HepG2 (cell line): ENCODE results near the gene SKIL. TPM values are rescaled to one million over a fixed set of nuclear protein-coding genes. Genes with fewer than 3 reads are reported as not detected.
A peak's percentile ranks its signal among the peaks of the same experiment; 100 is the strongest.

ENCODE experiments used
- ATAC-seq: fragments of 200-7000 bp; cut with Tn5 transposase; 3 replicates; pipeline ENCODE4 v1.9.1; 2020; ENCODE audit warnings: mild to moderate bottlenecking, moderate library complexity
- BruUV-seq: library from RNA; stranded (reverse); fragments of 400-500 nt; replicated peaks from 2 replicates; lab custom pipeline; 2021; lab: Mats Ljungman, UMichigan
- CTCF ChIA-PET: fragments of 300-600 bp; formaldehyde crosslinking; extraction: SDS; loops from one replicate; lab custom pipeline; 2021; ENCODE audit warnings: low total read pairs, inconsistent platforms, low intra/inter-chr PET ratio; lab: Yijun Ruan, JAX
- POLR2A ChIA-PET: fragments of 350-600 bp; sonication (Branson Sonifier 250); formaldehyde crosslinking; loops from one replicate; lab custom pipeline; 2020; ENCODE audit warnings: antibody characterized with exemption, inconsistent platforms; lab: Yijun Ruan, JAX
- DNase-seq: peaks from one replicate; pipeline ENCODE4 v3.0.0-alpha.2; 2015; ENCODE audit warnings: low spot score
- FAIRE-seq: peaks from 3 replicates; lab custom pipeline; 2011; peaks lifted over from hg19 to GRCh38; lab: Jason Lieb, UNC
- H2AFZ ChIP-seq: one replicate; pipeline ENCODE4 v1.6.1; 2011; ENCODE audit warnings: low read length, inconsistent platforms
- H3K27ac ChIP-seq: fragments of 300-600 bp; 3 replicates; pipeline ENCODE4 v1.8.0; 2011; ENCODE audit warnings: mixed run types, mild to moderate bottlenecking, mixed read lengths, low read length, inconsistent platforms; ENCODE audit not compliant: insufficient read depth; ENCODE audit errors: extremely low read length
- H3K27me3 ChIP-seq, 2 experiments: fragments of 200-600 bp in 1 of 2; 2 replicates in 1 of 2; 3 replicates in 1 of 2; pipeline versions ENCODE4 v1.6.0 to v1.8.0; 2011; ENCODE audit warnings: low read length in 2 of 2, mild to moderate bottlenecking in 2 of 2, moderate library complexity in 2 of 2, inconsistent platforms in 1 of 2; ENCODE audit not compliant: insufficient read depth in 2 of 2, control insufficient read depth in 1 of 2
- H3K36me3 ChIP-seq, 2 experiments: fragments of 200-600 bp in 1 of 2; replicated peaks in 1 of 2; 2 replicates in 1 of 2; 3 replicates in 1 of 2; pipeline versions ENCODE4 v1.5.1 to v1.8.0; 2011; ENCODE audit warnings: low read length in 2 of 2, inconsistent platforms in 1 of 2; ENCODE audit not compliant: insufficient read depth in 2 of 2, control insufficient read depth in 1 of 2
- H3K4me1 ChIP-seq: 2 replicates; pipeline ENCODE4 v1.5.1; 2012; ENCODE audit warnings: low read length, inconsistent platforms; ENCODE audit not compliant: insufficient read depth
- H3K4me2 ChIP-seq: 2 replicates; pipeline ENCODE4 v1.6.0; 2011; ENCODE audit warnings: low read depth, low read length, inconsistent platforms
- H3K4me3 ChIP-seq, 3 experiments: fragments of 200-600 bp in 1 of 3; sonication (generic), shearing (Covaris generic) in 1 of 3; replicated peaks in 1 of 3; 2 replicates each; pipeline ENCODE4 v1.5.1; 2011 to 2016; ENCODE audit warnings: low read length in 3 of 3, inconsistent platforms in 2 of 3, low read depth in 2 of 3, mild to moderate bottlenecking in 2 of 3, control low read depth in 1 of 3, mixed read lengths in 1 of 3; ENCODE audit not compliant: insufficient read depth in 1 of 3
- H3K79me2 ChIP-seq: one replicate; pipeline ENCODE4 v1.6.1; 2011; ENCODE audit warnings: low read length, inconsistent platforms; ENCODE audit not compliant: insufficient read depth
- H3K9ac ChIP-seq: 2 replicates; pipeline ENCODE4 v1.6.0; 2011; ENCODE audit warnings: mild to moderate bottlenecking, low read depth, low read length, inconsistent platforms; ENCODE audit not compliant: insufficient read depth
- H3K9me3 ChIP-seq: 2 replicates; pipeline ENCODE4 v1.5.1; 2012; ENCODE audit warnings: mild to moderate bottlenecking, low read length
- H4K20me1 ChIP-seq: 2 replicates; pipeline ENCODE4 v1.6.0; 2011; ENCODE audit warnings: inconsistent platforms, mild to moderate bottlenecking, low read length, moderate library complexity; ENCODE audit not compliant: insufficient read depth
- ARNT ChIP-seq: fragments of 450-650 bp; IDR thresholded peaks from 2 replicates; pipeline ENCODE4 v1.6.1; 2017
- DMTF1 ChIP-seq: sonication (generic); formaldehyde crosslinking; IDR thresholded peaks from 2 replicates; pipeline ENCODE4 v1.4.0; 2020; ENCODE audit warnings: mild to moderate bottlenecking, missing genetic modification reagents
- DR1 ChIP-seq: sonication (generic); formaldehyde crosslinking; IDR thresholded peaks from 2 replicates; pipeline ENCODE4 v1.8.0; 2021; ENCODE audit warnings: mild to moderate bottlenecking, missing genetic modification reagents, inconsistent platforms
- GRHL1 ChIP-seq: sonication (generic); formaldehyde crosslinking; conservative IDR thresholded peaks from 2 replicates; pipeline ENCODE4 v1.8.0; 2022; ENCODE audit warnings: missing genetic modification reagents
- JDP2 ChIP-seq: sonication (generic); formaldehyde crosslinking; IDR thresholded peaks from 2 replicates; pipeline ENCODE4 v1.8.1; 2022; ENCODE audit warnings: missing genetic modification reagents, borderline replicate concordance
- MTA1 ChIP-seq: sonication (generic); formaldehyde crosslinking; IDR thresholded peaks from 2 replicates; pipeline ENCODE4 v1.4.0; 2020; ENCODE audit warnings: missing genetic modification reagents, mild to moderate bottlenecking, borderline replicate concordance
- SP1 ChIP-seq, 2 experiments: fragments of 450-650 bp in 1 of 2; sonication (generic) in 1 of 2; formaldehyde crosslinking in 1 of 2; IDR thresholded peaks; 2 replicates each; pipeline versions ENCODE4 v1.4.0 to v1.6.1; 2016 to 2020; ENCODE audit warnings: missing genetic modification reagents in 1 of 2
- SYNCRIP ChIP-seq: fragments of 200-400 bp; formaldehyde crosslinking; IDR thresholded peaks from 2 replicates; pipeline ENCODE4 v1.6.1; 2018; ENCODE audit warnings: mild to moderate bottlenecking, low read depth, low read length; ENCODE audit not compliant: insufficient read depth
- ZFP41 ChIP-seq: sonication (generic); formaldehyde crosslinking; IDR thresholded peaks from 2 replicates; pipeline ENCODE4 v1.4.0; 2020; ENCODE audit warnings: mild to moderate bottlenecking, missing genetic modification reagents, borderline replicate concordance
- ZNF550 ChIP-seq: sonication (generic); formaldehyde crosslinking; IDR thresholded peaks from 2 replicates; pipeline ENCODE4 v1.4.0; 2020; ENCODE audit warnings: mild to moderate bottlenecking, missing genetic modification reagents, borderline replicate concordance
- ZNF567 ChIP-seq: sonication (generic); formaldehyde crosslinking; IDR thresholded peaks from 2 replicates; pipeline ENCODE4 v1.8.1; 2023; ENCODE audit warnings: mild to moderate bottlenecking, missing genetic modification reagents, borderline replicate concordance
- ZNF891 ChIP-seq: sonication (generic); formaldehyde crosslinking; IDR thresholded peaks from 2 replicates; pipeline ENCODE4 v1.5.0; 2020; ENCODE audit warnings: mild to moderate bottlenecking, missing genetic modification reagents
- ZSCAN5A ChIP-seq: sonication (generic); formaldehyde crosslinking; IDR thresholded peaks from 2 replicates; pipeline ENCODE4 v1.8.0; 2022; ENCODE audit warnings: mild to moderate bottlenecking, missing genetic modification reagents, borderline replicate concordance
- ZZZ3 ChIP-seq: sonication (generic); formaldehyde crosslinking; IDR thresholded peaks from 2 replicates; pipeline ENCODE4 v1.4.0; 2020; ENCODE audit warnings: missing genetic modification reagents, mild to moderate bottlenecking, borderline replicate concordance
- WGBS: methylation state at CpG from one replicate; pipeline ENCODE4 v1.1.6; 2017; ENCODE audit warnings: low lambda C conversion rate; 5-methylcytosine and 5-hydroxymethylcytosine counted together
- in situ Hi-C: cut with HindIII; loops from 2 replicates; pipeline ENCODE4 v1.10.0; 2017; ENCODE audit warnings: low pct_unique_long_range_greater_than_20kb; ENCODE audit not compliant: extremely low pct_ligation_motif_present
- intact Hi-C: fragments of 100-400 bp; cut with micrococcal nuclease; formaldehyde crosslinking; loops from one replicate; pipeline ENCODE4 v1.10.0; 2022; ENCODE audit not compliant: unreplicated experiment
- polyA plus RNA-seq, 8 experiments: library from polyadenylated mRNA; depleted of rRNA in 3 of 8; stranded (reverse) in 7 of 8; unstranded in 1 of 8; fragments of >200 nt; fragmentation: Illumina TruSeq in 4 of 8; extraction: Trizol in 4 of 8; gene quantifications; 2 replicates each; pipeline versions ENCODE4 v1.2.1 to v1.2.3, GENCODE V29; 2011 to 2016; ENCODE audit warnings: low read depth in 4 of 8, missing spikeins in 1 of 8, mixed read lengths in 1 of 8; ENCODE audit not compliant: insufficient read depth in 1 of 8
- total RNA-seq, 5 experiments: library from RNA; depleted of rRNA; stranded (reverse); fragments of >200 nt; fragmentation: Illumina TruSeq; extraction: Trizol; gene quantifications; 2 replicates each; pipeline ENCODE4 v1.2.3, GENCODE V29; 2016; ENCODE audit warnings: low read depth in 1 of 5
- TF ChIP-seq, protein P1 (sequence below): sonication (generic); formaldehyde crosslinking; IDR thresholded peaks from 2 replicates; pipeline ENCODE4 v1.4.0; 2020; ENCODE audit warnings: low read depth, mild to moderate bottlenecking, missing genetic modification reagents

SKIL gene
- total and polyA plus RNA-seq, 2 of the 13 experiments (the other 11 are each of a cell fraction or from before 2014, with no cell fraction given): 5.2 to 20.7 TPM

DNA sequence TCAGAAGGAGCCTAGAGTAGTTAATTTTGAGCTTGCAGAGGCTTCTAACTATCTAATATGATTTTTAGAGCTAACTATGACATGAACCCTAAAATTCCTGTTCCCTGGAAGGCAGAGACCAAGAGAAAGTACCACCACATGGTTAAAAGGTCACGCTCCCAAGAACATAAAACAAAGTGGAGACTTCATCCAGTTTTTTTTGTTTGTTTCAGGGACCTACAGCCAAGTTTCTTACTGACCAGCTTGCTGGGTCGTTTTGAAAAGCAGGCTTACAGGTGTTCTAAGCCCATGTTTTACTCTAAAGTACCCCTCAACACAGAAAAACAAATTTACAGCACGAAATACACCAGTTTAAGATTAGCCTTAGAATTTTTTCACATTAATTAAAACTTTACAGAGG is 39.6 kb upstream of the SKIL start:
- FAIRE-seq (no peak), DNase-seq (no peak), ATAC-seq (no peak)
- H3K79me2 ChIP-seq: no peaks in the 10 kb centered on the region
- CTCF ChIA-PET: no interaction called here
- H3K27ac ChIP-seq: no peak overlapping the region
- no peaks in the 10 kb centered on the region for H3K36me3 ChIP-seq
- WGBS: 54% methylated on average over 3 of the region's 3 CpGs
- no peak overlapping the region for H3K4me3 ChIP-seq
- BruUV-seq: no TSS peak
- POLR2A ChIA-PET: interaction anchor here (0.8 kb wide), 1 partner anchor 10 kb away, joined by 3 read pairs; no protein-coding TSS in a partner anchor
- H3K4me2 ChIP-seq: no peak overlapping the region
- no peak overlapping the region for H3K9ac ChIP-seq
- peak overlapping the region; percentile 54 for H2AFZ ChIP-seq
- in situ Hi-C loops: loop anchor here (25.0 kb wide), 1 partner anchor 494 kb away; no protein-coding TSS in a partner anchor
- H4K20me1 ChIP-seq: no peaks in the 10 kb centered on the region
- H3K27me3 ChIP-seq: no peaks in the 10 kb centered on the region
- peaks cover 9% of the 10 kb centered on the region for H3K4me1 ChIP-seq
- intact Hi-C loops: no loop called here
- no peaks in the 10 kb centered on the region for H3K9me3 ChIP-seq
- no peak for TF ChIP-seq ZFP41 (CRISPR knock-in tag)
- no peak for TF ChIP-seq MTA1
- TF ChIP-seq ZSCAN5A (CRISPR knock-in tag): no peak
- TF ChIP-seq ZNF550: no peak
- no peak for TF ChIP-seq JDP2 (CRISPR knock-in tag)
- TF ChIP-seq SP1 (IDR thresholded peaks at IDR 0.05): no peak
- TF ChIP-seq SP1 (CRISPR knock-in tag; IDR thresholded peaks at IDR 0.05): no peak
- TF ChIP-seq ZZZ3: no peak
- no peak for TF ChIP-seq DR1 (CRISPR knock-in tag)
- TF ChIP-seq SYNCRIP: no peak
- no peak for TF ChIP-seq ZNF891
- no peak for TF ChIP-seq DMTF1 (CRISPR knock-in tag)
- TF ChIP-seq GRHL1: no peak
- TF ChIP-seq, protein P1, sequence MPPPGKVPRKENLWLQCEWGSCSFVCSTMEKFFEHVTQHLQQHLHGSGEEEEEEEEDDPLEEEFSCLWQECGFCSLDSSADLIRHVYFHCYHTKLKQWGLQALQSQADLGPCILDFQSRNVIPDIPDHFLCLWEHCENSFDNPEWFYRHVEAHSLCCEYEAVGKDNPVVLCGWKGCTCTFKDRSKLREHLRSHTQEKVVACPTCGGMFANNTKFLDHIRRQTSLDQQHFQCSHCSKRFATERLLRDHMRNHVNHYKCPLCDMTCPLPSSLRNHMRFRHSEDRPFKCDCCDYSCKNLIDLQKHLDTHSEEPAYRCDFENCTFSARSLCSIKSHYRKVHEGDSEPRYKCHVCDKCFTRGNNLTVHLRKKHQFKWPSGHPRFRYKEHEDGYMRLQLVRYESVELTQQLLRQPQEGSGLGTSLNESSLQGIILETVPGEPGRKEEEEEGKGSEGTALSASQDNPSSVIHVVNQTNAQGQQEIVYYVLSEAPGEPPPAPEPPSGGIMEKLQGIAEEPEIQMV (CRISPR knock-in tag): no peak
- TF ChIP-seq ARNT: no peak
- no peak for TF ChIP-seq ZNF567 (CRISPR knock-in tag)
